ENCODE results near the gene SSPN.

Gene SSPN

DNA sequence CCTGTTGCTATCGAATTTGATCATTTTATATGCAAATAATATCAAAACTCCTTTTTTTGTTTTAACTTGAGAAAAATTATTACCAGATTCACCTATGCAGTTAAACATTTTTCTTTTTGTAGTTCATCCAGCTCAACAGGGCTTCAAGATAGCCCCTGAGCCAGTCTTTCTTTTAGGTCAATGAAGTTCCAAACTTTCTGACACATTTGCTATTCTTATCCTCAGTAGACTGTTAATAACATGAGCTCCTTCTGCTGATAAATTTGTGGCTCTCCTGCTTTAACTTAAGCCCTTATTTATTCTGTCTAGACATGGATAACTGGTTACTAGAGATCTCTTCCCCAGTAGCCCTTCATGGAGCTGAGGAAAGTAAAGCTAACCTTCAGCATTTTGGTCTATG, 33.2 kb upstream of the SSPN start:
- H3K9me3 ChIP-seq (ENCODE audit: control insufficient read depth, low read length) = no peaks in the 10 kb centered on the region
- WGBS, 2 experiments = 94 to 100% methylated on average over 1 of the region's 1 CpG
- H3K27ac ChIP-seq (ENCODE audit: insufficient read depth, low read depth, low read length, poor library complexity, severe bottlenecking) = no peak overlapping the region
- H3K36me3 ChIP-seq (ENCODE audit: control insufficient read depth, insufficient read depth, low read length) = no peaks in the 10 kb centered on the region
- no peaks in the 10 kb centered on the region for H3K4me1 ChIP-seq (ENCODE audit: control insufficient read depth, insufficient read depth, low read length)
- no peaks in the 10 kb centered on the region for H3K27me3 ChIP-seq (ENCODE audit: control insufficient read depth, insufficient read depth, low read length, poor library complexity, severe bottlenecking)
- no peak overlapping the region for H3K4me3 ChIP-seq (ENCODE audit: insufficient read depth, low read depth, low read length)

DNA sequence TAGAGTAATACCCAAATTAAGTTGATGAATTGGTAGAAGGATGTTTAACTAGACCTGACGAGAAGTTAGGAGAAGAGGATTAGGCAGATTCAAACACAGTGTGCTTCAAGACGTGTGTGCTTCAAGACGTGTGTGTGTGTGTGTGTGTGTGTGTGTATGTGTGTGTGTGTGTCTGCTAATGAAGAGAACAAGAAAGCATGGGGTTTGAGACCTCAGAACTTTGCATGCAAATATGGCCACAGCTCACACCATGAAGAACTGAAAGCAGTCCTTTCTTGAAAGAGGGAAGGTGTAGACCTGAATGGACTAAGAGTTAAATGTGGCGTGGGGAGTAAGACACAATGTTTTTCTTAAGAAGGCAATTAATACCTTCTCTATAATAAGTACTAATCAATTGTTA, 32.5 kb upstream of the SSPN start:
- no peaks in the 10 kb centered on the region for H3K27me3 ChIP-seq (ENCODE audit: control insufficient read depth, insufficient read depth, low read length, poor library complexity, severe bottlenecking)
- no peak overlapping the region for H3K4me3 ChIP-seq (ENCODE audit: insufficient read depth, low read depth, low read length)
- 80 to 82% methylated on average over 3 of the region's 4 CpGs for WGBS, 2 experiments
- H3K4me1 ChIP-seq (ENCODE audit: control insufficient read depth, insufficient read depth, low read length) = no peaks in the 10 kb centered on the region
- no peaks in the 10 kb centered on the region for H3K9me3 ChIP-seq (ENCODE audit: control insufficient read depth, low read length)
- H3K27ac ChIP-seq (ENCODE audit: insufficient read depth, low read depth, low read length, poor library complexity, severe bottlenecking) = no peak overlapping the region
- H3K36me3 ChIP-seq (ENCODE audit: control insufficient read depth, insufficient read depth, low read length) = no peaks in the 10 kb centered on the region

DNA sequence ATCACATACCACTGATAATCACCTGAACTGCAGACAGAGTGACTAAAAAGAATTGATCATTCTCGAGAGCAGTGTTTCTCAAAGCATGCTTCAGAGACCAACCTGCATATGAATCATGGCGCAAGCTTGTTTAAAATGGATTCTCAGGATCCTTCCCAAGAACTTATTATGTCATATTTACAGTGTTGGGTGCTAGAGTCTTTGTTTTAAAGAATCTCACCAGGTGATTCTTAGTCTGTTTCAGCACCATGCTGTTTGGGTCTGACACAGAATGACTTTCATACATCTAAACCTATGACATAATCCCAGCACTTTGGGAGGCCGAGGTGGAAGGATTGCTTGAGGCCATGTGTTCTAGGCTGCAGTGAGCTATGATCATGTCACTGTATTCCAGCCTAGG, 31.3 kb upstream of the SSPN start:
- Histone ChIP-seq H3K27ac (ENCODE audit: insufficient read depth, low read depth, low read length, poor library complexity, severe bottlenecking) (no peak overlapping the region), H3K4me3 (ENCODE audit: insufficient read depth, low read depth, low read length) (no peak overlapping the region), H3K9me3 (ENCODE audit: control insufficient read depth, low read length) (no peaks in the 10 kb centered on the region), H3K4me1 (ENCODE audit: control insufficient read depth, insufficient read depth, low read length) (no peaks in the 10 kb centered on the region), H3K36me3 (ENCODE audit: control insufficient read depth, insufficient read depth, low read length) (no peaks in the 10 kb centered on the region), H3K27me3 (ENCODE audit: control insufficient read depth, insufficient read depth, low read length, poor library complexity, severe bottlenecking) (no peaks in the 10 kb centered on the region)
- 57 to 65% methylated on average over 3 of the region's 3 CpGs for WGBS, 2 experiments

DNA sequence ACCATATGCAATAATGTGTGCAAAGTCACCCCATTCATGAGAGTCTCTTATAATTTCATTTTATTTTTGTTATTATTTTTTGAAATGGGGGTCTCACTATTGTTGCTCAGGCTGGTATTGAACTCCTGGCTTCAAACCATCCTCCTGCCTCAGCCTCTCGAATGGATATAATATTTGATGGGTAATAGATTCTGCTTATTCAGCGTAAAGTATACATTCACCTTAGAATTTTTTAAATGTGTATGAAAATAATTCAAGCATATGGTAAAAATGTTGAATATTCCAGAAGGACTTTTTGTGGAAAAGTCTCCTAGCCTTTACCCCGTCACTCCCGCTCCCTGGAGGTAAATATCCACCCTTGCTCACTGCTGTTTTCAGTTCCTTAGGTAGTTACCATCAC, 23.4 kb upstream of the SSPN start:
- H3K4me3 ChIP-seq (ENCODE audit: insufficient read depth, low read depth, low read length) = no peak overlapping the region
- H3K9me3 ChIP-seq (ENCODE audit: control insufficient read depth, low read length) = no peaks in the 10 kb centered on the region
- no peaks in the 10 kb centered on the region for H3K36me3 ChIP-seq (ENCODE audit: control insufficient read depth, insufficient read depth, low read length)
- no peaks in the 10 kb centered on the region for H3K4me1 ChIP-seq (ENCODE audit: control insufficient read depth, insufficient read depth, low read length)
- 91 to 93% methylated on average over 2 of the region's 4 CpGs for WGBS, 2 experiments
- H3K27ac ChIP-seq (ENCODE audit: insufficient read depth, low read depth, low read length, poor library complexity, severe bottlenecking) = no peak overlapping the region
- H3K27me3 ChIP-seq (ENCODE audit: control insufficient read depth, insufficient read depth, low read length, poor library complexity, severe bottlenecking) = no peaks in the 10 kb centered on the region

DNA sequence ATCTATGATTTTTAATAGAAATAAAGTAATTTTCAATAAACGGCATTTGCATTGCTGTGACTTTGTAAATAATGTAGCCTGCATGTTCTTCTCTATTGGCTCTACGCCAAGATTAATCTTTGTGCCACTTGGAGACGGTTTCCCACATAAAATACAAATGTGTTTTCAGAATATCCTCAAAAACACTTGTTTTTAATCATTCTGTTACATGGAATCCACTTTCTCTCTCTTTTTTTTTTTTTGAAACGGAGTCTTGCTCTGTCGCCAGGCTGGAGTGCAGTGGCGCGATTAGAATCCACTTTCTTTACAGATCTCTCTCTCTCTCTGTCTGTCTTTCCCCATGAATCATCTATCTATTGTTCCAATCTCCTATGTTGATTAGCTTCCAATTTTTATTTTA, 22.8 kb upstream of the SSPN start:
- H3K4me3 ChIP-seq (ENCODE audit: insufficient read depth, low read depth, low read length) = no peak overlapping the region
- no peaks in the 10 kb centered on the region for H3K4me1 ChIP-seq (ENCODE audit: control insufficient read depth, insufficient read depth, low read length)
- H3K27me3 ChIP-seq (ENCODE audit: control insufficient read depth, insufficient read depth, low read length, poor library complexity, severe bottlenecking) = no peaks in the 10 kb centered on the region
- H3K27ac ChIP-seq (ENCODE audit: insufficient read depth, low read depth, low read length, poor library complexity, severe bottlenecking) = no peak overlapping the region
- H3K36me3 ChIP-seq (ENCODE audit: control insufficient read depth, insufficient read depth, low read length) = no peaks in the 10 kb centered on the region
- no peaks in the 10 kb centered on the region for H3K9me3 ChIP-seq (ENCODE audit: control insufficient read depth, low read length)
- 93 to 98% methylated on average over 6 to 7 of the region's 7 CpGs for WGBS, 2 experiments

DNA sequence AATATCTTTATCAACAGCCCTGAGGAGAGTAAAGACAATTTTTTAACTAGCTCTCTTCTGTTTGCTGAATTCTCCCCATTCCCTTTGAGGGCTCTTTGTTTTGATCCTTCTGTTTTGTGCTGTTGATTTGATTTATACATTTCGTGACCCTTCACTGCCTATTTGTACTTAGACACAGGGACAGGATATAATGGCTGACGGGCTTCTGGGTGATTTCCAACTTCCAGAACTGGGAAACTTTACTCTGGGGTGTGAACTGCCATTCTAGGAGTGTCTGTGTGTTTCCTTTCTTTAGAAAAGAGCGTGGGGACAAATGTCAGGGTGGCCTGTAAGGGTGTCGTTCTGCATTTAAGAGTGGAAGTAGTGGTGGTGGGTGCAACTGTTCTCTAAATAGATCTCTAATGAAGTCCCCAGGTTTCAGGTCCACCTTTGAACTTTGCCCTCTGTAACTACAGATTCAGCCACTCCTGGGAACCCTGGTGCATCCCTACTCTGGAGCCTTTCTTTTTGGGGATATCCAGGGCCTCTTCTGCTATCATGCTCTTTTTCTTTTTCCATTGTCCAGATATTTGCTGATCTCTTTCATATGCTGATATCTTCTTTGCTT, 22.3 kb upstream of the SSPN start:
- WGBS, 2 experiments = 92 to 93% methylated on average over 4 of the region's 4 CpGs

DNA sequence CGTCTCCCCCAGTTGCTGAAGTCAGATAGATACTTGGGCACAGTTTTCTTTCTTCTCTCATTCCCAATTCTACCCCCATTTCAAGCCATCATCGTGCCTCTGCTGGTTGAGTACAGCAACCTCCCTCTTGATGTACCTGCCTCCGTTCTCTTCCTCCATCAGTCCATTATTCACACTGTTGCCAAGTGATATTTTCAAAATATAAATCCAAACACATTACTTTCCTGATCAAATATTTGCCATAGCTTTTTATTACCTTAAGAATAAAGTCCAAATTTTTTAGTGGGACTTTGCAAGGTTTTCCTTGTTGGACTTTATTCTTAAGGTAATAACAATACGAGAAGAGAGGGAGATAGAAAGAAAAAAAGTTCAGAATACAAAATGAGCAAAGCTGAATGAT, 18.6 kb upstream of the SSPN start:
- no peak overlapping the region for H3K4me3 ChIP-seq (ENCODE audit: insufficient read depth, low read depth, low read length)
- WGBS, 2 experiments = 91 to 93% methylated on average over 4 of the region's 4 CpGs
- H3K27me3 ChIP-seq (ENCODE audit: control insufficient read depth, insufficient read depth, low read length, poor library complexity, severe bottlenecking) = no peaks in the 10 kb centered on the region
- H3K27ac ChIP-seq (ENCODE audit: insufficient read depth, low read depth, low read length, poor library complexity, severe bottlenecking) = no peak overlapping the region
- no peaks in the 10 kb centered on the region for H3K9me3 ChIP-seq (ENCODE audit: control insufficient read depth, low read length)
- H3K36me3 ChIP-seq (ENCODE audit: control insufficient read depth, insufficient read depth, low read length) = no peaks in the 10 kb centered on the region
- no peaks in the 10 kb centered on the region for H3K4me1 ChIP-seq (ENCODE audit: control insufficient read depth, insufficient read depth, low read length)

More for the DNA sequence above, 22.3 kb upstream of the SSPN start:
- Histone ChIP-seq H3K4me3 (ENCODE audit: insufficient read depth, low read depth, low read length) (no peak overlapping the region), H3K36me3 (ENCODE audit: control insufficient read depth, insufficient read depth, low read length) (no peaks in the 10 kb centered on the region), H3K9me3 (ENCODE audit: control insufficient read depth, low read length) (no peaks in the 10 kb centered on the region), H3K27me3 (ENCODE audit: control insufficient read depth, insufficient read depth, low read length, poor library complexity, severe bottlenecking) (no peaks in the 10 kb centered on the region), H3K4me1 (ENCODE audit: control insufficient read depth, insufficient read depth, low read length) (no peaks in the 10 kb centered on the region), H3K27ac (ENCODE audit: insufficient read depth, low read depth, low read length, poor library complexity, severe bottlenecking) (no peak overlapping the region)

DNA sequence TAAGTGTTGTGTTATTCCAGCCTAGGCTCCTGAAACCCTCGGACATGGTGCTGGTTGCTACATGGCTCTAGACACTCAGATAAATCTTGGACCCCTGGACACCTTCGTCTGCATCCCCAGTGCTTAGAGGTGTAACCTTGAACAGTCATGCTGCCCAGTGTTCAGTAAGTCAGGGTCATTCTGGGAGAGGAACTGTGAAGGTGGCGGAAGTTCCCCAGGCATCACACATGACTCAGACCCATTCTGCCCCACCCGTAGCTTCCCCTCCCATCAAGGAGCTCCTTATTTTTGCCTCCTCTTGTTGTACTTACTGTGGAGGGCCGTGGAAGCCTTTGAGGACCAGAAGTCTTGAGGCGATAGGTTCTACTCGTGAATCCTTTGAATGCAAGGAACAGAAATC, 18.1 kb upstream of the SSPN start:
- H3K9me3 ChIP-seq (ENCODE audit: control insufficient read depth, low read length) = no peaks in the 10 kb centered on the region
- H3K36me3 ChIP-seq (ENCODE audit: control insufficient read depth, insufficient read depth, low read length) = no peaks in the 10 kb centered on the region
- 79 to 80% methylated on average over 7 of the region's 7 CpGs for WGBS, 2 experiments
- H3K4me3 ChIP-seq (ENCODE audit: insufficient read depth, low read depth, low read length) = no peak overlapping the region
- H3K4me1 ChIP-seq (ENCODE audit: control insufficient read depth, insufficient read depth, low read length) = no peaks in the 10 kb centered on the region
- H3K27ac ChIP-seq (ENCODE audit: insufficient read depth, low read depth, low read length, poor library complexity, severe bottlenecking) = no peak overlapping the region
- no peaks in the 10 kb centered on the region for H3K27me3 ChIP-seq (ENCODE audit: control insufficient read depth, insufficient read depth, low read length, poor library complexity, severe bottlenecking)

DNA sequence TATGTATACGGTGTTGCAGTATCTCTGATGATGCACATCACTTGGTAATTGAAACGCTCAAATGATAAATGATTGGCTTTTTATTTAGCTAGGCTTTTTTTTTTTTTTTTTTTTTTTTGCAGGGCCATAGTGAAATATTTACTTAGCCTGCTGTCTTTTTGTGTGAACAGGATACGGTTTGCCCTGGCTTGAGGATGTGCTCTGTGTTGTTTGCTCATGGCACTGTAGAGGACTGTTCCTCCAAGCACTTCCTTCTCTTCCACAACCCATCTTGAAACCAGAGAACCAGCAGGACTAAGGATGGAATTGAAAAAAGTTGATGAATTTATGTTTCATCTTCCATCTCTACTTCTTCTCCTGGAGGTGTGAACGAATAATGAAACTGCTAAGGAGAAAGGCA, 15.5 kb upstream of the SSPN start:
- no peaks in the 10 kb centered on the region for H3K4me1 ChIP-seq (ENCODE audit: control insufficient read depth, insufficient read depth, low read length)
- 95 to 96% methylated on average over 4 of the region's 4 CpGs for WGBS, 2 experiments
- no peak overlapping the region for H3K4me3 ChIP-seq (ENCODE audit: insufficient read depth, low read depth, low read length)
- no peaks in the 10 kb centered on the region for H3K27me3 ChIP-seq (ENCODE audit: control insufficient read depth, insufficient read depth, low read length, poor library complexity, severe bottlenecking)
- no peaks in the 10 kb centered on the region for H3K36me3 ChIP-seq (ENCODE audit: control insufficient read depth, insufficient read depth, low read length)
- H3K27ac ChIP-seq (ENCODE audit: insufficient read depth, low read depth, low read length, poor library complexity, severe bottlenecking) = no peak overlapping the region
- no peaks in the 10 kb centered on the region for H3K9me3 ChIP-seq (ENCODE audit: control insufficient read depth, low read length)

DNA sequence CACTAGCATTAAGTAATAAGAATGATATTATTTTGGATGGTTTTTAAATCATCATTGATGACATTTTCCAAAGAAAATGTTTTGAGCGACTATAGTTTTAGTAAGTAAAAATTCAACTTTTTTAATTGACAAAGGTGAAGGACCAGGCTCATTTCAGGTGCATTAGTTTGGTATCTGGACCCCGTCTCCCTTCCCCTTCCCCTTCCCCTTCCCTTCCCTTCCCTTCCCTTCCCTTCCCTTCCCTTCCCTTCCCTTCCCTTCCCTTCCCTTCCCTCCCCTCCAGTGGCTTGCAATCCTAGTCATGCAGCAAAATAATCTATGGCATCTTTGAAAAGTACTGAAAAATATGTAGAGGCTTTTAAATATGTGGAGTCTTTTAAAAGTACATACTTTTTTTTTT, 13.0 kb upstream of the SSPN start:
- 92 to 94% methylated on average over 2 of the region's 2 CpGs for WGBS, 2 experiments
- Histone ChIP-seq H3K36me3 (ENCODE audit: control insufficient read depth, insufficient read depth, low read length) (no peaks in the 10 kb centered on the region), H3K27me3 (ENCODE audit: control insufficient read depth, insufficient read depth, low read length, poor library complexity, severe bottlenecking) (no peaks in the 10 kb centered on the region), H3K4me1 (ENCODE audit: control insufficient read depth, insufficient read depth, low read length) (no peaks in the 10 kb centered on the region), H3K4me3 (ENCODE audit: insufficient read depth, low read depth, low read length) (no peak overlapping the region), H3K27ac (ENCODE audit: insufficient read depth, low read depth, low read length, poor library complexity, severe bottlenecking) (no peak overlapping the region), H3K9me3 (ENCODE audit: control insufficient read depth, low read length) (no peaks in the 10 kb centered on the region)

Data from ectodermal cell (in vitro differentiated cells).